ENCODE data around the gene PLCH1.
"Not testable (repeated sequence)": the region's sequence is repeated elsewhere in the genome, so short reads cannot be mapped to it uniquely, and the experiment has no call there.

Gene PLCH1

GRCh38 chr3:155614410-155614809, 130.5 kb downstream of the PLCH1 start:
- not testable (repeated sequence) for FAIRE-seq

DNA sequence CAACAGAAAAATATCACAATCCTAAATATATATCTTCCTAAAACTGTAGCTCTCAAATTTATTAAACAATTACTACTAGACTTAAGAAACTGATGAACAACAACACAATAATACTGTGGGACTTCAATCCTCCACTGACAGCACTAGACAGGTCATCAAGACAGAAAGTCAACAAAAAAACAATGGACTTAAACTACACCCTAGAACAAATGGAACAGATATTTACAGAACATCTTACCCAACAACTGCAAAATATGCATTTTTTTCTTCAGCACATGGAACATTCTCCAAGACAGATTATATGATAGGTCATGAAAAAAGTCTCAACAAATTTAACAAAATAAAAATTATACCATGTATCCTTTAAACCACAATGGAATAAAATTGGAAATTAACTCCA, 133.4 kb downstream of the PLCH1 start:
- FAIRE-seq (no peak), DNase-seq (ENCODE audit: extremely low spot score, insufficient read length, low read depth) (no peak)

More at GRCh38 chr3:155614410-155614809, 130.5 kb downstream of the PLCH1 start:
- DNase-seq (ENCODE audit: extremely low spot score, insufficient read length, low read depth), result not testable (repeated sequence)

- FAIRE-seq, result no peak
- DNase-seq (ENCODE audit: extremely low spot score, insufficient read length, low read depth), result no peak
Measured at GRCh38 chr3:155609586-155609985, 135.3 kb downstream of the PLCH1 start.

GRCh38 chr3:155608228-155608920, 136.5 kb downstream of the PLCH1 start:
- DNase-seq (ENCODE audit: extremely low spot score, insufficient read length, low read depth) (no peak), FAIRE-seq (no peak)

DNA sequence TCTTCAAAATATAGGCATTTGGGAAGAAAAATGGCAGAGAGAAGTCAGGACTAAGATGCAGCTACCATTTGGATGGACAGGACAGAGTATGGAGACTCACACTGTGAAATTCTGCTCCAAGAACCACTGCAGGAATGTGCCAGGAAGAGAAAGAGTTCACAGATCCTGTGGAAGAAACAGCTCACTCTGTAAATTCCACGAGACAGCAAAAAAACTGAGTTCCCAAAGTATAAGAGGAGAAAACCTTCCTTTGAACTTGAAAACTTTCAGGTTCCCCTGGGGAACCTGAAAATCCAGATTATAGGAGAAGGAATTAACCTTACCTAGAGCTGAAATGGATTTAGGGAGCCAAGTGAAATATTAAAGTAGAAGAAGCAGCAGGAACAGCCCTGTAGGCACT, 137.1 kb downstream of the PLCH1 start:
- FAIRE-seq (no peak), DNase-seq (ENCODE audit: extremely low spot score, insufficient read length, low read depth) (no peak)

DNA sequence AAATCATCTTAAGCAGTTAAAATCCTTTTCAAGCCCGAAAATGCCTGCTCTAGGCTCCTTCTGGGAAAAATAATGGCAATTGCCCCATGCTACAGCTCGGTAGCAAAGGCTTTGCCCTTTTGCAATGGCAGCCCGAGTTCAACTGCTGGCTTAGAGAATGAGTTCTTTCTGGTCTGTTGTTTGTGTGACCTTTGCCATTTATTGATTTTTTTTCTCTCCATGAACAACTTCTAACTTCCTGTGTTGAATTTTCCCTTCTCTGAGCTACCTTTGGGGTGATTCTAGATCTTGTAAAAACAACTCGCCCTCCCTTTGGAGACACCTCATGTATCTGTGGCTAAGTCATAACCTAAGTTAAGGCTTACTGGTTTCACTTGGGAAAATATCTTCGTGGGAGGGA, 139.3 kb downstream of the PLCH1 start:
- DNase-seq (ENCODE audit: extremely low spot score, insufficient read length, low read depth), result no peak
- FAIRE-seq, result no peak

GRCh38 chr3:155604967-155605366, 139.9 kb downstream of the PLCH1 start:
- no peak for DNase-seq (ENCODE audit: extremely low spot score, insufficient read length, low read depth)
- FAIRE-seq, result no peak

DNA sequence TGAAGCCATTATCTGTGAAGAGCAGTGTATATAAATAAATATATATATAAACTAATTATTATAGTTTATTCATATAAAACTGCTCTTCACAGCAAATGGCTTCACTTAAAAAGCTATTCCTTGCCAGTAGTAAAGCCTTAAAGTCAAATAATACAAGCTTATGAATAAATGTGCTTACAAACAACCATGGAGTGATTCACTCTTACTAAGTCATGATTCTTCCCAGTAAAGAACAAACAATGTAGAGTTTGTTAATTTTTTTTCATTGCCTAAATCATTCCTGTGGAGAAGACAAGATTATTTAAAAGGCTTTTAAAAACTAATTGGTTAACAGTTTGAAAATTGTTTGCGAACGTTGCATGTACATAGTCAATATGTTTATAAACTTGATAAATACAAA, 140.7 kb downstream of the PLCH1 start:
- FAIRE-seq (no peak), DNase-seq (ENCODE audit: extremely low spot score, insufficient read length, low read depth) (no peak)

DNA sequence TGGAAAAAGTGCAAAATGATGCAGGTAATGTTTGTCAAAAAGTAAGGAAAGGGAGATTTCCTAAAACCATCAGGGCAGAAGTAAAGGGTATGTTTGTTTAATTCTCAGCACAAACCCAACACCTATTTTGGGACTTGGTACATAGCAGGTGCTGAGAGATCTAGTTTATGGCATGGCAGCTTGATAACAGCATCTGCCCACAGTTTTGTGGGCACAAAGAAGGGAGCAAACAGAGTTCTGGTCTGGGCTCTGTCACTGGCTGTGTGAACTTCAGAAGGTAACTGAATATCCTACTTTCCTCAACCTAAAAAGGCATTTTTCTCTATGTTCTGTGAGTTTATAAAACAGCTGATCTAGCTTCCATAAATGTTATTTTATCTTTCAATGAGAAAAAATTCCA, 141.6 kb downstream of the PLCH1 start:
- FAIRE-seq, result no peak
- DNase-seq (ENCODE audit: extremely low spot score, insufficient read length, low read depth), result no peak

DNA sequence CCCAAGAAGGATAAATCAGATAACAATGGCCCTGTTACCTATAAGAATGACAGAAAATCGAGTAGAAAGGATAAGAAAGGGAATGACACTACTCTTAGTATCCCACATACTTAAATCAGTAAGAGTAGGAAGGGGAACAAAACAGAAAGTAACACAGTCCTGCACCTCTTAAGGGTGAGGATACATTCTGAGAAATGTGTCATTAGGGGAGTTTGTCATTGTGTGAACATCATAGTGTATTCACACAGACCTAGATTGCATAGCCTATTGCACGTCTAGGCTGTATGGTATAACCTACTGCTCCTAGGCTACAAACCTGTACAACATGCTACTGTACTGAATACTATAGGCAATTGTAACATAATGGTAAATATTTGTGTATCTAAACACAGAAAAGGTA, 142.6 kb downstream of the PLCH1 start:
- FAIRE-seq (no peak), DNase-seq (ENCODE audit: extremely low spot score, insufficient read length, low read depth) (no peak)

DNA sequence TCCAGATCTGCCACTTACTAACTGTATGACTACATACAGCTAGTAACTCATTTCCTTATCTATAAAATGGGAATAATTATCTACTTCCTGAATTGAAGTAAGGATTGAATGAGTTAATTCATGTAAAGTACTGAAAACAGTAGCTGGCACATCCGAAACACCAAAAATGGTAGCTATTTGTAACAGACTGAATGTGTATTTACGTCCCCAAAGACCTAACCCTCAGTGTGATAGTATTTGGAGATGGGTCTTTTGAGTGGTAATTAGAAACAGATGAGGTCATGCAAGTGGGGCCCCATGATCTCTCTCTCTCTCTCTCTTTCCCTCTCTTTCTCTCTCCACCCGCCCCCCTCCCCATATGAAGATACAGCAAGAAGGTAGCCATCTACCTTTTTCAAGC, 146.2 kb downstream of the PLCH1 start:
- DNase-seq (ENCODE audit: extremely low spot score, insufficient read length, low read depth), result no peak
- no peak for FAIRE-seq

- no peak for FAIRE-seq
- DNase-seq (ENCODE audit: extremely low spot score, insufficient read length, low read depth), result no peak
Measured at GRCh38 chr3:155596615-155597014, 148.3 kb downstream of the PLCH1 start.

- no peak for DNase-seq (ENCODE audit: extremely low spot score, insufficient read length, low read depth)
- FAIRE-seq, result no peak
Measured at GRCh38 chr3:155595371-155595770, 149.5 kb downstream of the PLCH1 start.

DNA sequence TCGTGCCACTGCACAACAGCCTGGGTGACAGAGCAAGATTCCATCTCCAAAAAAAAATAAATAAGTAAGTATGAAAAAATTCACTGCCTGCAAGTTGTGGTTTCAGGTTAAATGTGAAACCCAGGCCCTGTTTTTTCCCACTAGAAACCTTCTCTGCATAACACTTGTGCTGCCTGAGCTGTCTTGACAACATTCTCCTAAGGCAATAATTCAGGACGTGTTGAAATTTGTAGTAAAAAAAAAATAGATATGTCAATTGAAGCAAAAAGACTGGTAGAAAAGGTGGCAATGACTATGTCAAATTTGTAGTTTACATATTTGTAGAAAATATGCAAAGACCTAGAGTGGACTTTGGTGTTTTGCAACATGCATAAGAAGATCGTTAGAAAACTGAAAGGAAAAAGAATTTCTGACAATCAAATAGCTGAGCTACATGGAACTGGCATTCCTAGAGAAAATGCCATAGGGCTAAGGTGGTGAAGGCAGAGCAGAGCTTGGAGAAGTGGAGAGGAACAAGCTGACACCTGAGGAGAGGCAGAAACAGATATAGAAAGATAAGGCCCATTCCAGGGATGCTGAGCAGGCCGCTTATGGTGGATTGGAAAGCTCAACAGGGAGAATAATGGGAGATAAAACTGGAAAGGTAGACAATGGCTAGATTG, 150.2 kb downstream of the PLCH1 start:
- FAIRE-seq, result no peak

DNA sequence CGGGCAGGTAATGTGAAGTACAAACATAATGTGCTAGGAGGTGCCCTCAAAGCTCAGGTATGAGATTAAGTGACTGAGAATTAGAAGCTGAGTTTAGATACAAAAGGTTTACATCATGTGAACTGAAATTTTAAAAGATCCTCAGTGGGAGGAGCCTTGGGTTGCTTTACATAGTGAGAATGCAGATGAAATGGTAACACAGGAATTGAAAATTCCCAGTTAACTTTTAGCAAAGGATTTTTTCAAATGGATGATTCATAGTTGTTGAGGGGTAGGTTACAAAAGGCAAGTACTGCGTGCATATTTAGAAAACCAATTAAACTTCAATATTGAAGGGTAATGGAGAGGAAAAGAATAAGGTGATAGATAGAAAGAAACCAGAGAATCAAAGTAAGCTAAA, 157.3 kb downstream of the PLCH1 start:
- DNase-seq (ENCODE audit: extremely low spot score, insufficient read length, low read depth) (no peak), FAIRE-seq (no peak)

More for the DNA sequence above, 150.2 kb downstream of the PLCH1 start:
- DNase-seq (ENCODE audit: extremely low spot score, insufficient read length, low read depth), result no peak

DNA sequence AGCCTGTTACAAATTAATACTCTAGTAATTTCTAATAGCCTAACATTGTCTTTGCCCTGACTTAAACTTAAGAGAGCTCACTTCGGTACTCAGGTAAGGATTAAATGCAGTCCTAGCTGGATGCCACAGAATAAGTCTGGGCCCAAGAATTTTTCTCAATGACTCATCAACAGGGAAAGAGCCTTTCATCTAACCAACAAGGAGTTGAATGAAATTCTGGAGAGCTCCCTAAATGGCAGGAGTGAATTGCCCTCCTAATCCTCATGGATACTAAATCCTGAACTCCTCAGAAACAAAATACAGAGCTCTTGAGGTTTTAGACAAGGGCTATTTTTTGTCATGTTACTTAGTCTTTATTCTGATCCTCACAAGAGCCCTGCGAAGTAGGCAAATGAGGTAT, 159.5 kb downstream of the PLCH1 start:
- DNase-seq (ENCODE audit: extremely low spot score, insufficient read length, low read depth) (no peak), FAIRE-seq (no peak)

GRCh38 chr3:155581579-155581978, 163.3 kb downstream of the PLCH1 start:
- no peak for FAIRE-seq
- no peak for DNase-seq (ENCODE audit: extremely low spot score, insufficient read length, low read depth)

- no peak for DNase-seq (ENCODE audit: extremely low spot score, insufficient read length, low read depth)
Measured at GRCh38 chr3:155572085-155572484, 172.8 kb downstream of the PLCH1 start.

DNA sequence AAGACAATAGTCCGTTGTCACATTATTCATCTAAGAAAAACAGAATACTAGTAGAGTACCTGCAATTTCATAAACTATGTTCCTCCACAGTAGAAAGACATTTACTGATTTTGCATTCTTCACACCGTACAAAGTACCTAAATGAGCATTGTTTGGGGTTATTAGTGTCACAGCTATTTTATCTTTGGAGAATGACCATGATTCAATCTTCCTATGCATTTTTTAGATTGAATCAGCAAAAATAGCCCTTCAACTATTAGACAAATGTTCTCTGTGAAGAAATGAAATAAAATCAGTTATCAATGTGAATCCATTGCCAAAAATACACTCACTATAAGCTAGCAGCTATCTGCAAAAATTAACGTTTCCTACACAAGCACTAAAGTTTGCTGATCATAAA, 176.6 kb downstream of the PLCH1 start:
- DNase-seq (ENCODE audit: extremely low spot score, insufficient read length, low read depth), result no peak
- FAIRE-seq, result no peak

More at GRCh38 chr3:155572085-155572484, 172.8 kb downstream of the PLCH1 start:
- FAIRE-seq, result no peak

GRCh38 chr3:155560594-155560993, 184.3 kb downstream of the PLCH1 start:
- FAIRE-seq, result no peak
- no peak for DNase-seq (ENCODE audit: extremely low spot score, insufficient read length, low read depth)

- FAIRE-seq (no peak), DNase-seq (ENCODE audit: extremely low spot score, insufficient read length, low read depth) (no peak)
Measured at GRCh38 chr3:155560135-155560534, 184.7 kb downstream of the PLCH1 start.

DNA sequence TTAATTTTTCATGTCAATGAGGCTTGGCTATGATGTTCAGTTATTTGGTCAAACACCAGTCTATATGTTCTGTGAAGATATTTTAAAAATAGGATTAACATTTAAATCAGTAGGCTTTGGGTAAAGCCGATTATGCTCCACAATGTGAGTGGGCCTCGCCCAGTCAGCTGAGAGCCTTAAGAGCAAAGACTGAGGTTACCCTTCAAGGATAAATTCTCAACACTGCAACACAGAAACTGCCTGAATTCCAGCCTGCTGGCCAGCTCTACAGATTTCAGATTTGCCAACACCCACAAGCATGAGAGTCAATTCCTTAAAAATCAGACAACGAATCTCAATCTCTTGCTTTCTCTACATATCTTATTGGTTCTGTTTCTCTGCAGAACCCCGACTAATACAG, 188.3 kb downstream of the PLCH1 start:
- no peak for FAIRE-seq
- DNase-seq (ENCODE audit: extremely low spot score, insufficient read length, low read depth), result no peak

Data from GM18507 (cell line).